ENCODE results near the gene PFKL.

The PFKL gene

GRCh38 chr21:44279354-44280260, 20.2 kb upstream of the PFKL start:
- peak; percentile 24 to 74 for DNase-seq

- no peak for DNase-seq
Measured at GRCh38 chr21:44281801-44282200, 18.1 kb upstream of the PFKL start.

GRCh38 chr21:44282370-44282769, 17.5 kb upstream of the PFKL start:
- DNase-seq = no peak

GRCh38 chr21:44283211-44283785, 16.6 kb upstream of the PFKL start:
- peak; percentile 9 to 63 for DNase-seq

- DNase-seq = no peak
Measured at GRCh38 chr21:44283948-44284347, 15.9 kb upstream of the PFKL start.

GRCh38 chr21:44285138-44285992, 14.5 kb upstream of the PFKL start, which contains the start of gene AIRE:
AIRE (plus strand) TSS chr21:44285876; CDS start chr21:44286007, 131 bp downstream.
- DNase-seq = no peak

- no peak for DNase-seq
Measured at GRCh38 chr21:44286086-44286715, 13.7 kb upstream of the PFKL start.

- DNase-seq = no peak
Measured at GRCh38 chr21:44286716-44287632, 12.9 kb upstream of the PFKL start.

- DNase-seq = no peak
Measured at GRCh38 chr21:44288251-44289110, 11.4 kb upstream of the PFKL start.

GRCh38 chr21:44289381-44290010, 10.4 kb upstream of the PFKL start:
- DNase-seq = no peak

GRCh38 chr21:44290327-44291077, 9.4 kb upstream of the PFKL start:
- peak in 1 of 2 experiments; percentile 31 for DNase-seq

GRCh38 chr21:44291078-44291935, 8.5 kb upstream of the PFKL start:
- no peak for DNase-seq

- no peak for DNase-seq
Measured at GRCh38 chr21:44291936-44292811, 7.7 kb upstream of the PFKL start.

GRCh38 chr21:44292812-44293195, 7.0 kb upstream of the PFKL start:
- DNase-seq = no peak

GRCh38 chr21:44293551-44294231, 6.2 kb upstream of the PFKL start:
- no peak for DNase-seq

GRCh38 chr21:44294391-44295162, 5.3 kb upstream of the PFKL start:
- no peak for DNase-seq

Measured in NCI-H524 (cell line).